HG02759 (cell line): Measurements from ENCODE around the gene OR10G4.
"Not testable (repeated sequence)": the region's sequence is repeated elsewhere in the genome, so short reads cannot be mapped to it uniquely, and the experiment has no call there.

Experiments
- ATAC-seq: cut with Tn5 transposase; IDR thresholded peaks from one replicate; pipeline ENCODE4 v1.9.1; 2021; ENCODE audit warnings: mild to moderate bottlenecking, moderate library complexity; ENCODE audit not compliant: unreplicated experiment

The OR10G4 gene

GRCh38 chr11:124012697-124013096, at the start of gene OR10G4:
Gene OR10G4 (plus strand): TSS chr11:124012997. CDS start chr11:124015575, 2,578 bp downstream.
- no peak for ATAC-seq

- no peak for ATAC-seq
Observed at GRCh38 chr11:123973816-123974215, 39.0 kb upstream of the OR10G4 start.

- no peak for ATAC-seq
Observed at GRCh38 chr11:123976770-123977560, 35.8 kb upstream of the OR10G4 start.

GRCh38 chr11:123977731-123978347, 35.0 kb upstream of the OR10G4 start, which contains the start of gene OR10S1:
Gene OR10S1 (minus strand): TSS chr11:123977781. CDS start chr11:123977664, 117 bp downstream.
- no peak for ATAC-seq

GRCh38 chr11:123979311-123979710, 33.5 kb upstream of the OR10G4 start:
- no peak for ATAC-seq

- no peak for ATAC-seq
Observed at GRCh38 chr11:123995119-123995518, 17.7 kb upstream of the OR10G4 start, which contains the start of gene OR10G6. Gene OR10G6 (minus strand): TSS chr11:123995161. CDS start chr11:123995161, 0 bp downstream.

GRCh38 chr11:124015837-124016236, 3.0 kb downstream of the OR10G4 start:
- not testable (repeated sequence) for ATAC-seq

GRCh38 chr11:124026498-124026897, 13.7 kb downstream of the OR10G4 start, which contains the start of gene OR10G8:
Gene OR10G8 (plus strand): TSS chr11:124026798. CDS start chr11:124029623, 2,825 bp downstream.
- ATAC-seq, result no peak

GRCh38 chr11:124036666-124037065, 23.9 kb downstream of the OR10G4 start:
- ATAC-seq, result no peak

- no peak for ATAC-seq
Observed at GRCh38 chr11:124039557-124039956, 26.8 kb downstream of the OR10G4 start.

- ATAC-seq, result no peak
Observed at GRCh38 chr11:124041254-124041653, 28.5 kb downstream of the OR10G4 start, which contains the start of gene OR10G7. Gene OR10G7 (minus strand): TSS chr11:124041325. CDS start chr11:124039001, 2,324 bp downstream.

GRCh38 chr11:124043420-124043819, 30.6 kb downstream of the OR10G4 start:
- ATAC-seq, result no peak

GRCh38 chr11:124050748-124051147, 38.0 kb downstream of the OR10G4 start:
- no peak for ATAC-seq

- ATAC-seq, result no peak
Observed at GRCh38 chr11:124052966-124053365, 40.2 kb downstream of the OR10G4 start.
